Measurements from ENCODE around the gene HLTF.

Gene HLTF

DNA sequence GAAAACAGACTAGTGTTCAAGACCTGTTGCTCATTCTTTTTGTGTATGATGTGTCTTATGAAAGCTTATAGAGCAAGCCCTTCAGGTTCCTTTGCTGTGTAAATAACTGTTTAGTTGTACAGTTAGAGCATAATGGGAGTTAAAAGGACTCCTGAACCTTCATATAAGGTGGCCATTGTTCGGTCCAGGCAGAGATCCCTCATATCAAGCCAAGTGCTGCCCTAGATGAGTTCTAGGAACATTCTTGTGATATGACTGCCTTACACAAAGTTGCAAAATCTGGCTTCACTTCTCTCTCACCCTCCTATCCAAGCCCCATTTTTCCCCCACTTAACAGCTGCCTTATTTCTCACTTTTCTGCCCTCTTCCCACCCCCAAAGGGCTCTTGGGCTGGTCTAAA, 68.1 kb downstream of the HLTF start:
- DNase-seq (ENCODE audit: low read depth): peak; percentile 83

DNA sequence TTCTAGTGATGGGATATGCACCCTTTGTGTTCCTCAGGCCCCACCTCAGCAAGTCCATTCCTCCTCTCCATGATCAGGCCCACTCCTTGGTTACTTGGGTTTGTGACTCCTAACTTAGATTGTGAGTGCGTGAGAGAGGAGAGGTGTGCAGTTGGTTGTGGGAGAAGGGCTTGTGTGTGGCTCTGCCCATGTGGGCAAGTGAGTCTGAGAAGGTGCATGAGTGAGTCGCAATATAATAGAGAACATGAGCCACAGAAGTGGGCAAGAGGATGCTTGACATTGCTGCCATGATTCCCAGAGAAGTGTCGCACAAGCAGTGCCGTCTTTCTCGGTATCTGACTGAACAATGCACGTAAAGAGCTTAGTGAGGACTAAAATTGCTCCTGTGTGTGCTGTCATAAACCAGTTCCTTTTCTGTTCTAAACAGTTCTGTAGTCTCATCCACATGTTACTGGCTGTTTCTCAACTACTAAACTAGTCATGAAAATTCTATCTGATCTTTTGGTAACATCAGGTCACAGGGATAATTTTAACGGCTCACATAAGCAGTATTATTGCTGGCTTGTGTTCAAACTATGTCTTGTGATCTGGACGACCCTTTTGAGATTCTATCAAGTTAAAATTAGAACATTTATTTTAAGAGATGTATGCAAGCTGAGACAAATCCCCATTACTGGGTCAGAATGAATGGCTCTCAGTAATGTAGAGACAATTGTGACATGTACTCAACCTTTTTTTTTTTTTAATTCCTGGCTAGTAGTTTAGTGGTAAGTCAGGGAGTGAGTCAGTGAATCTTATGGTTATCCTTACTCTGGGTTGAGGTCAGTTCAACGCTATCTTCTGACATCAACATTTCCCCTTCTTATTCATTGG, 69.4 kb downstream of the HLTF start:
- peak; percentile 95 for DNase-seq (ENCODE audit: low read depth)

DNA sequence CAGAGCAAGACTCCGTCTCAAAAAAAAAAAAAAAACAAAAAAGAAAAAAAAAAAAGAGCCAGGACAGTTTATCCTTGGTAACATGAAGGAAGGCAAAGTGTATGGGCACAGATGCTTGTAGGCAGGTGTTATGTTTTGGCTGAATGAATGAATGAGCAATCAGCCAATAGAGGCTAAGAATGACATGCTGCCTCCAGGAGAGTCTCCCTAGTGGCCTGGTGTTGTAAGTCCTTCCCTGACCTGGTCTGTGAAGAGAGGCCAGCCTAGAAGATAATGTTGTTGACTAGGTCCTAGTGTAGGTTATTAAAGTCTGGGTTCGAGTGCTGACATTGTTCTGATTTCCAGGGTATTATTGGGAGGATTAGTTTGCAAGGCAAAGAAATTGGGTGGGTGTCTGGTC, 70.1 kb downstream of the HLTF start:
- no peak for DNase-seq (ENCODE audit: low read depth)

DNA sequence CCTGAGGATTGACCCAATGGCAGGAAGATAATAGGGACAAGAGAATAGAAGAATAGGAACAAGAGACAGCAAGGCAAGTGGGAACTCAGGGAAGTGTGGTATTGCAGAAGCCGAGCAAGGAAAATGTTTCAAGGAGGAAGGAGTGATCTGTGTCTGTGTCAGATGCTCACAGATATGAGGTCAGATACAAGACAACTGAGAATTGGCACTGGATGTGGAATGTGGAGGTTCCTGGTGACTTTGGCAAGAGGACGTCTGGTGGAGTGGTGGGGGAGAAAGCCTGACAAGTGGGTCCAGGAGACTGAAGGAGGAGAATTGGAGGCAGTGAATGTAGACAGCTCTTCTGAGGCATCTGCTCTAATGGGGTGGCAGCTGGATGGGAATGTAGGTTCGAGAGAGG, 70.9 kb downstream of the HLTF start:
- no peak for DNase-seq (ENCODE audit: low read depth)

DNA sequence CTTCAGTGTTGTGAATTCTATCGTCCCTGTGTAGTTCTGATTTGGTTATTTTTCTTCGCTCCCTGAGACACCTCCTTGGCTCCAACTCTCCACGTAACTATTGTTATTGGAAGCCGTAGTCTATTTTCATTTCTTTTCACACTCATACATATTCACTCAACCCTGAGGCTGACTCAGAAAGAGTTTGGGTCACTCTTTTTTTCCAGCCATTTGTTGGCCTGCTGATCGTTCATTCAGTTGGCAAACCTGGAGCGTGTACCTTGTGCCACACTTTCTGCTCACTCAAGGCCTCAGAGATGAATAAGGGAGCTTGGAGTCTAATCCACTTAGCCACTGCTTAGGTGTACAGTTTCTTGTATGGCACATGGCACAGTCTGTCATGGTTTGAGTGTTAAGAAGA, 72.6 kb downstream of the HLTF start:
- no peak for DNase-seq (ENCODE audit: low read depth)

DNA sequence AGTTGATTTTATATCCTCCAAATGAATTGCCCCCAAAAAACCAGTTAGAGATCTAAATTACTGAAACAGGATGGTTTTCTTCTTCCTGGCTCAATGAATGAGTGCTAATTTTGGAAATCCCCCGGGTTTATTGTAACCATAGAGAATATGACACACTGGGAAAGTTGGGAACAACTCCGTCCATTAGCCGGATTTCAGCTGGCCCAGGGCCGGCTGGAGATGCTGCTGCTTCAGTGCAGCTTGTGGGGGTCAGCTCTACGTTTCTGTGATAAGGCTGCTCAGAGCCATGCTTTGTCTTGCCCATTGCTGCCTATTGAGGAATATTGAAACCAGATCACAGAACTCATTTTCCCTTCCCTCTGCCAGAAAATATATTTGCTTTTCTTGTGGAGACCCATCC, 74.7 kb downstream of the HLTF start:
- DNase-seq (ENCODE audit: low read depth): no peak

DNA sequence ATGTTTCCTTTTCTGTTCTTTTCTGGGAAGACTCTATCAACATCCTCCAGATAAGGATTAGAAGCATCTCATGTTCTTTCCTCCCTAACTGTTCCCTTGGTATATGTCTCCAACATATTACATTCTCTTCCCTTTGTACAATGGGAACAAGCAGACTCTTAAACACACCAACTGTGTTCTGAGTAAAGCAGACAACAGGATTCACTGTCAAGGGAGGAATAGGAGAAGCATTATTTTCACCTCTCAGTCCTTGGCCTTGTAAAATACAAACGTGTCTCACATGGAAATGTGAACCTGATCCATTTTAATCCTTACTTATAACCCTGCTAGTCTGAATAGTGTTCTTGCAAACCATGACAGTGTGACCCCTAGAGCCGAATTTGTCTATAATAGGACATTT, 75.4 kb downstream of the HLTF start:
- DNase-seq (ENCODE audit: low read depth): no peak

DNA sequence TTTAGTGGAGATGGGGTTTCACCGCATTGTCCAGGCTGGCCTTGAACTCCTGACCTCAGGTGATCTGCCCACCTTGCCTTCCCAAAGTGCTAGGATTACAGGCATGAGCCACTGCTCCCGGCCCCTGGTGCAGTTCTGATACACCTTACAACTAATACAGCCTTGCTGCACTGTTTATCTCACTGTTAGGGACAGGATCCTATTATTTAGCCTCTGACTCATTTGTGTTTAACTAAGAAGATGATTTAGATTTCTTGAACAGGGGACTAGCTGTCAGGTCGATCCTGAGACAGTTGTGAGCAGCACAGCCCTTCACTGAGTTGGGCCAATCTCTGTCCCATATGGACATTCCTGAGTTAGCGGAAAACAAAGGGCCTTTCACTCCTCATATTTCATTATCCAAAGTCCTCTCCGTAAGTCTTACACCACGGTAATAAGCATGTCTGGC, 75.8 kb downstream of the HLTF start:
- peak; percentile 65 for DNase-seq (ENCODE audit: low read depth)

DNA sequence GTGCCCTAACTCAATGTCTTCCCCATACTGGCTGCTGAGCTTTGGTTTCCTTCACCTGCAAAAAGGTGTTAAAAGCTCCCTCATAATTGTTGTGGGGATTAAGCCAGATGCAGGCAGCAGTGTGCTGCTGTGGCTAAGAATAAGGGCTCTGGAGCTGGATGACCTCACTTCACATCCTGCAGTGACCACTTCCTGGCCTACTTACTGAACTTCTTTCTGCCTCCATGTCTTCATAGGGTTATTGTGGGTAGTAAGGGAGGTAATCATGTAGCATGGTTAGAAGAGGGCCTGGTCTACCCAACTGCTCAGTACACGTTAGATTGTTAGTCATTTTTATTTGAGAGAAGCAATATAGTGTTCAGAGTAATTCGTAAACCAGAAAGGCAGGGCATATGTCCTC, 76.6 kb downstream of the HLTF start:
- peak; percentile 41 for DNase-seq (ENCODE audit: low read depth)

DNA sequence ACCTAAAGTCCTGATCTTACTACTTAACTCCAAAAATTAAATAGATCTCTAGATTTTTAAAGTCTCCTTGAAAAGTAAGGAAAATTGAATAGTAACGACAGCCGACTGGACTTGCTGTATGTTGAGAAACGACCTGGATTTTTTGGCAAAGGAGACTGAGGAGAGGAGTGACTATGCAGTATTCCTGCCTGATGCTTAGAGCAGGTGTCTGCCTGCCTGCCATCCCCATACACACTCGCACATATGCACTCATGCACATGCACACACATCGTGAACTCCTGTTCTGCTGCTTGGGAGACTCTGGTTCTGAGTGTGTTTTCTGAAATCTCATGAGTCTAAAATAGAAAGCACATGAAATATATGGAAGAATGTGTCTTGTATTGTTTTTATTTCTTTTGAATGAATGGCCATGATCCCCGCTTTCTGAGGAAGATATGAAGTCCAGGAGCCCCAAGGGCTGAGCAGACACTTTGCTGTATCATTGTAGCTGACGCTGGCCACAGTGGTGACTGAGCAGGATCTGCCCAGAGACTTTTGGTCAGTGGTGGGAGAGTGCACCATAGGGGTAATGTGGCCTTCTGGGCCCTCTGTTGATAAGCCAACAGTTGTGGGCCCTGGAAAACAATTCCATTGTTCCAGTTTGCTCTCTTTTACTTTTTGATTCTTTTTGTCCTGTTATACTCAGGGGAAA, 78.6 kb downstream of the HLTF start:
- no peak for DNase-seq (ENCODE audit: low read depth)

DNA sequence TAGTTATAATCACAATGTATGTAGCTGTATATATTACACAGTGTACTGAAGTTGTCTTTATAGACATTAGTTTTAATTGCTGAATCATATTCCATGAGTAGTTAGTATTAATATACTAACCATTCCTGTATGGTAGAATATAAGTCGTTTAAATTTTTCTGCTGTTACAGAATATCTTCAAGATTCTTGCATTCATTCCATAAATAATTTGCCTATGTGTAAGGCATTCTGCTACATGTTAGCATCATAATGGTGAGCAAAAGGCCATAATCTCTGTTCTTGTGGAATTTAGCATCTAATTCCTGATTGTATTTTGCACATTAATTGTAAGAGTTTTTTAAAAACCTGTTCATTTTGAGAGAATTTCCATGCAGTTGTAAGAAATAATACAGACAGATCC, 80.9 kb downstream of the HLTF start:
- peak; percentile 57 for DNase-seq (ENCODE audit: low read depth)

DNA sequence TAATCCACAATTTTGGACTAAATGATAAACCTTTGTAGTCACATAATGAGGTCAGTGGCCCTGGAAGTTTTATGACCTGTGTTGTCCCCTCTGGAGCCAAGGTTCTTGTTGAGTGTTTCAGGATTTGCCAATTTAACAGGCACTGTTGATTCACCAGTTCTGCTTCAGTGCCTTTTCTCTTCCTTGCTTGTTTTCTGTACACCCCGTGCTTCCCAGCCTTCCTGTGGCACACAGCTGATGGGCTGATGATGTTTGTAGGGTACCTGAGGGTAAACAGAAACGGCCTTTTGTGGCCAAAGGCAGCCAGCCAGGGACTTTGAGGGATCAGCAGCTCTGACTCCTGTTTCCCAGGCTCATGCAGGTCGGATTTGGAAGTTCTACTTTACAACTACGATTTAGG, 81.7 kb downstream of the HLTF start:
- DNase-seq (ENCODE audit: low read depth): peak; percentile 82

DNA sequence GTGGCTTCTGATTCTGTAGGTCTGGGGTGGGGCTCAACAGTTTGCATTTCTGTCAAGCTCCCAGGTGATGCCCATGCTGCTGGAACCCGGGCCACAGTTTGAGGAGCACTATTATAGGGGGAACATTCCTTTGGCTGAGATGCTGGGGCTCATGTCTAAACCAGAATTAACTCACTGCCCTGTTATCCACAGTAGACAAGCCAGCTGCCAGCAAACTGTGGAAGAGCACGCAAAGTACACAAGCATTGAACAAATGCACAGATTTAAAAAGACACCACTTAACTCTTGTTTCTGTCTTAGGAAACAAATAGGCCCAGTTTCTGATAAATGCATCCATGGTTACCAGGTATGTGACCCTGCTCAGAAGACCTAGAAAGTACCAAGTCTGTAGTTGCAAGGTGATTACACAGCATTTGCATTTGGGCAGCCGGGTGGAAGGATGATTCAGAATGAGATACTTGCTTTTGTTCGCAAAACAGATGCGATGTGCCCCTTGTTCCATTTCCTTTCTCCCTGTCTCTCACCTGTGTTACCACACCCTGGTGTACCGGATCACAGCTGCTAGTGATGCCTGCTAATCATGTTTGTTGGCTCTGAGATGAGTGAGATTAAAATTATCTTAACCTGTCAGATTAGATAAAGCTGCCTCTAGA, 82.6 kb downstream of the HLTF start:
- DNase-seq (ENCODE audit: low read depth): no peak

DNA sequence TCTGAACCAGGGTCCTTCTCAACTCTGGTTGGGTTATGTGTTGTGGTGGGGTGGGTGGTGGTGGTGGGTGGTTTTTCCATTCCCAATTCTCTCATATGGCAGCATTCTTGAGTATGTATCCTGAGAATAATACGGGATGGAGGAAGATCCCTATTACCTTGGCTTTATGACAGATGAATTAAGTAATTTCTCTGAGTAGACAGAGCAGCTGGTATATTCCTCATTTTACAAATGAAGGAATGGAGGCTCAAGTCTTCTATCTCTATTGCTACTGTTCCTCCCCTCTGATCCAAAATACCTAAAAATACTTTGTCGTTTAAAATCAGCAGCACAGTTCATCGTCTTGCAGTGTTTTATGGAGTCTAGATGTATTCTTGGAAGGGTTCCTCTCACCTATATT, 84.6 kb downstream of the HLTF start:
- DNase-seq (ENCODE audit: low read depth): no peak

DNA sequence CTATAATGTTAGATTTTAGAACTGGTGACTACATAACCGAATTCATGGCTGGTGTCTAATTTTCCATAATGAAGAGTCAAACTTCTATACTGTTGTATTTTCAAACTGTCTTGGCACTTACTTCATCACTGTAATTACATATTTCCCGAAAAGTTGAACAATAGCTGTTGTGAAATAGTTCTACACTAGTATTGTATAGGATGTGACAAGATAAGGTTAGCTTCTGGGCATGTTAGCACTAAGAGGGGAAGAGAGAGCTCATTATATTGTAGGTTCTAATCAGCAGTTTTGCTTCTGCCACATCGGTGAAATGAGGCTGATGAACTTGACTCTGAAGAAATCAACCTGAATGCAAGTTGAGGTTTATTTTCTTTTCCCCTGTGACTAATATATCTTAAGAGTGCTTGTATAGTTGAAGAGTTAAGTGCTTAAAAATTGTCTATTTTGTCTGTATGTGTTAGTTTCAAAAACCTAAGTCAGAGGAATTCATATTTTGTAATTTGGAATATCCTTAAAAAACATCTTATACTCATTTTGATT, 86.1 kb downstream of the HLTF start:
- DNase-seq (ENCODE audit: low read depth): no peak

DNA sequence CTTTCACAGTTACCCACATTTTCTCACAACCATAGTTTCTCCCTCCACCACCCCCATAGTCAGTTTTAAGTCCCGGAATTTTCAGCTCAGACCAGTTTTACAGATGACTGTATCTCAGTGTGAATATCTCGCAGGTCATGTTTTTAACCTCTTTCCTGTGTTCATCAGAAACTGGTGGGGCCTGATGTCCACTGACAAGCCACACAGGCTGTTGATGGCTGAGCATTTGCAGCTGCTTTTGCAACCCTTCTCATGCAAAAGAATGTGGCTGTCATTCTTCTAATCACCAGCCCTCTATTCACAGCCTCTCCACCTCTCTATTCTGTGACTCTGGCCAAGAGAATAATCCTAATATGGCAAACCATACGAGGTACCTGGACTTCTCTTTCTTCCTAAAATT, 86.5 kb downstream of the HLTF start:
- DNase-seq (ENCODE audit: low read depth): no peak

DNA sequence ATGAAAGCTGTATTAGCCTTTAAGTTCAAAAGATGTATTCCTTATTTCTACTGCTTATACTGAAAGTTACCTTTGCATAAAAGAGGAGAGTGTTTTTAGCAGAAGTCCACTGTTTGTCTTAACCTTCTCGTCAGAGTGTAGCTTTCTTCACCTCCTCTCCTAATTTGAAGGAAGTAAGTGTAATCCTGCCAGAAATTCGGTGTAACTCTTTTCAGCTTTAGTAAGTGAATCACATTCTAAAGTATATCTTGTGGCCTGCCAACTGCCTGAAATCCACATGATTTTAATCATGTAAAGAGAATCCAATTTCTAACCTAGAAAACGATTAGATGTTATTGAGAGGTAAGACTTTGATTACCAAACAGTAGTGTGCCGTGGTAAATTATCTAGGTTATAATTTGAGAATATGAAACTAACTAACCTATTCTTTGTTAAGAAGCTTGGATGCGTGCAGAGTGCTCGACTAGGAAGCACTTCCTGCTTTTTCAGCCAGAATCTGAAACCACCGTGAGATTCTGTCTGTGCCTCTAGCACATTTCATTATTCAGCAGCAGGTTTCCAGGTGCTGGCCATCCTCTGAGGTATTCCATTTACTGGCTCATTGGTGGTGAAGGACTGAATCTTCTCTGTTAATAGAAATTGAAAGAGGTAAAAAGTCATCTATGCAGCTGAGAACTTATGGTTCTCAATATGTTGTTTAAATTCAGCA, 87.5 kb downstream of the HLTF start:
- no peak for DNase-seq (ENCODE audit: low read depth)

DNA sequence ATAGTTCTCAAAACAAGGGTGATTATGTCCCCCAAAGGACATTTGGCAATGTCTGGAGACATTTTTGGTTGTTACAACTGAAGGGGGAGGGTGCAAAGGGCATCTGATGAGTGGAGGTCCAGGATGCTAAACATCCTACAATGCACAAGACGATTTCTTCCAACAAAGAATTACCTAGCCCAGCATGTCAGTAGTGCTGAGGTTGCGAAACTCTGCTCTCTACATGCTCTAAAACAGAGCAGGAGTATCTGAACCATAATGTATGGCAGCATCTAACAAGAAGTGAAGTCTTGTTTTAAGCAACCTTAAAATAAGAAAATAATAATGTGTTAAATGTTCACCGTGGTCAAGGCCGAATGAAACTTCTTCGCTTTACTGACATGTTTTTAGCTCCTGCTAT, 88.0 kb downstream of the HLTF start:
- peak; percentile 16 for DNase-seq (ENCODE audit: low read depth)

DNA sequence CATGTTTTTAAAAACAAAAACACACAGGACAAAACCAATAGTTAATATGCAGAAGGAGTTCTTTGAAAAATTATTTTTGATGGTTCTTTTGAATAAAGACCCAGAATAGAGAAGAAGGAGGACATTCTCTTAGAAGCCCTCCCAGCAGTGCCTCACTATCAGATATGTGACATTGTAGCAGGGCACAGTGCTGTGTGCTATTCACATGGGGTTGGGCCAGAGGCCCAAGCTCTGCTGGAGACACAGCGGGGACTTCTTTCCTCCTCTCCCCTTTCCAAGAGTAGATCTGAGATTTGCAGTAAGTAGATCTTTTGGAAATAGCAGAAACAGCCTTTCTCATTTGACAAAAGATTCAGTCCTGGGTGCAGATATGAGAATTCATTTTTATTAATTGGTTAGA, 88.7 kb downstream of the HLTF start:
- DNase-seq (ENCODE audit: low read depth): no peak

DNA sequence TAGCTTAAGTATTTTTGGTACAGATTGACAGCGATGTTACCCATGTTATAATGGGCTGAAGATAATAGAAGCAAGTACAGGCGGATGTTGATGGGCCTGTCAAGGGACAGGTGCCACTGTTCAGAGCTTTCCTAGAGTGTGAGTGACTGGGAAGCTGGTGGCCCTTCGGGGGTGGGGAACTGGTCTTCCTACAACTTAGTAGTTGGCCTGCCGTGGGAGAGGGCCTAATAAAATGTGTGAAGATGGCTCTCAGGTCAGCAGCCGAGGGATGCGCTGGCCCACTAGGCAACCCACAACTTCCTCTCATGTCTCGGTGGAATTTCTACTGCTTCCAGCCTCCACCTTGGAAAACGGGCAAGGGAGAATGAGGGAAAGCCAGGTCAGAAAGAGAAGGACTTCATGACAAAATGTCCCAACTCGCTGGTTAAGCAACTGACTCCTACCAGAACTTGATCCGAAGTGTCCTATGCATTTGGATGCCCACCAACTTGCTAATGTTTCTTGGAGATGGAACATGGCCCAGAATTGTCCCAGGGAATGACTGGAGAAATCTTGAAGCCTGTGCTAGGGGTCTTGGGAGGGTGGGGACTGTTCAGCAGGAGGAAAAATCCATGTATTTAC, 93.6 kb downstream of the HLTF start:
- no peak for DNase-seq (ENCODE audit: low read depth)

DNA sequence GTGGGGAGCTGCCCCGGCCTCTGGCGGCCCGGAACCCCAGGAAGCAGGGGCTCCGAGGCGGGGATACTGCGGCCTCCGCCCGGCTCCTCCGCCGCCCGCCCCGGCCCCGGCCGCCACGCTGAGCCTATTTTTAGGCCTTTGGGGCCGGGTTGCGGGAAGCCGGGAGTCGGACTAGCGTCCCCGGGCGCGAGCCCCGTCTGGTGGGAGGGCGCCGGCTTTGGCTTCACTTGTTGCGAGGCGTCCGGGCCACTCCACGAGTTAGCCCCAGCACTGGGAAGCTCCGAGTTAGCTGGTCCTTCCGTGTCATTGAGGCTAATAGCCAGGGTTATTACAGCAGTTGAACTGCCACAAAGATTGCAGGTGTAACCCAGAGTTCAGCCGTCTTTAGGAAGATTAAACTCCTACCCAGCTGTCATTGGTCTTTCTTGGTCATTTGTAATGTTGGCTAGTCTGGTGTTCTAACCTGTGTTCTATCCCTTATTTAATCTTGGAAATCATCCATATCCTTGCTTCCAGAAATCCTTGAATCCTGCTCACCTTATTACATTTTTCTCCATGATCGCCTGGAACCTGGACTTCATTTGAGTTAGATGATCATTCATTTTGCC, 94.2 kb downstream of the HLTF start:
- no peak for DNase-seq (ENCODE audit: low read depth)

Measured in amniotic epithelial cell (primary cell).